ENCODE measurements around the gene PUSL1.

DNA sequence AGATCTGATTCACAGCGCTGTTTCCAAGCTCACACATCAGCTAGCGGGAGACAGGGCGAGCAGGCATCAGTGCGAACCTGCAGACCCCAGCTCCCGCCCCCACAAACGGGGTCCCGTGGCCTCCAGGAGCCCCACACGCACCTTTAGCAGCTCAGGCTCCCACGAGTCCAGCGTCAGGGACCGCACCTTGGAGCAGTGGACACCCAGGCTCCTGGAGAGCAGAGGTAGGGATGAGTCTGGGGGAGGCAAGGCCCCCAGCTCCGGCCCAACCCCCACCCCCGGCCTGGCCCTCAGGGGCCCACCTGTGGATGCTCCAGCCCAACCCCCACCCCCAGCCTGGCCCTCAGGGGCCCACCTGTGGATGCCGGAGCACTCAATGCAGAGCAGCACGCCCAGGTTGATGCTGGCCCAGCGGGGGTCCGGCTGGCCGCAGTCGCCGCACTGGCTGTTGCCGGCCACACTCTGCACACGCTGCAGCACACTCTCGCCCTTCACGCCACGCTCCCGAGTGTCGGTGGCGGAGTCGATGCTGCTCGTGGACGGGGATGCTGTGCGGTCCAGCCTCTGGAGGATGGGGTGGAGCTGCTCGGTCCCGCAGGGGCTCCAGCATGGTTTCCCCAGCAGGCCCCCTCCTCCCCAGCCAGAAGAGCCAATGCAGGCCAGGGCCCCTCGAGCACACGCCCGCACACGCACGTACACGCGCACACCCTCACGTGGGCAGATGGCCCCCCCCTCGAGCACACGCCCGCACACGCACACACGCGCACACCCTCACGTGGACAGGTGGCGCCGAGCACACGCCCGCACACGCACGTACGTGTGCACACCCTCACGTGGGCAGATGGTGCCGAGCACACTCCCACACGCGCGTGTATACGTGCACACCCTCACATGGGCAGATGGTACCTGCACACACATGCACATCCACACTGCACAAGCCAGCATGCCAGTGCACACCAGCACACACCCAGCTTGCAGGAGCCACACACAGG, 12.0 kb upstream of the PUSL1 start:
- TF ChIP-seq POLR2AphosphoS5 (IDR thresholded peaks at IDR 0.05; ENCODE audit: insufficient read depth, low read depth, low read length) (no peak), POLR2A (IDR thresholded peaks at IDR 0.05; ENCODE audit: low read depth, low read length) (no peak), EZH2 (IDR thresholded peaks at IDR 0.05; ENCODE audit: borderline replicate concordance, low read depth, low read length, severe bottlenecking) (no peak), JUN (IDR thresholded peaks at IDR 0.05; ENCODE audit: borderline replicate concordance, insufficient read depth, insufficient read length, low read depth) (no peak), FOS (IDR thresholded peaks at IDR 0.05; ENCODE audit: borderline replicate concordance, insufficient read depth, low read length) (no peak), MYC (IDR thresholded peaks at IDR 0.05; ENCODE audit: low read depth, low read length) (no peak)
- TF ChIP-seq, protein P1, sequence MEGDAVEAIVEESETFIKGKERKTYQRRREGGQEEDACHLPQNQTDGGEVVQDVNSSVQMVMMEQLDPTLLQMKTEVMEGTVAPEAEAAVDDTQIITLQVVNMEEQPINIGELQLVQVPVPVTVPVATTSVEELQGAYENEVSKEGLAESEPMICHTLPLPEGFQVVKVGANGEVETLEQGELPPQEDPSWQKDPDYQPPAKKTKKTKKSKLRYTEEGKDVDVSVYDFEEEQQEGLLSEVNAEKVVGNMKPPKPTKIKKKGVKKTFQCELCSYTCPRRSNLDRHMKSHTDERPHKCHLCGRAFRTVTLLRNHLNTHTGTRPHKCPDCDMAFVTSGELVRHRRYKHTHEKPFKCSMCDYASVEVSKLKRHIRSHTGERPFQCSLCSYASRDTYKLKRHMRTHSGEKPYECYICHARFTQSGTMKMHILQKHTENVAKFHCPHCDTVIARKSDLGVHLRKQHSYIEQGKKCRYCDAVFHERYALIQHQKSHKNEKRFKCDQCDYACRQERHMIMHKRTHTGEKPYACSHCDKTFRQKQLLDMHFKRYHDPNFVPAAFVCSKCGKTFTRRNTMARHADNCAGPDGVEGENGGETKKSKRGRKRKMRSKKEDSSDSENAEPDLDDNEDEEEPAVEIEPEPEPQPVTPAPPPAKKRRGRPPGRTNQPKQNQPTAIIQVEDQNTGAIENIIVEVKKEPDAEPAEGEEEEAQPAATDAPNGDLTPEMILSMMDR (IDR thresholded peaks at IDR 0.05; ENCODE audit: extremely low read depth in 1 of 2, insufficient read depth in 1 of 2, low read depth in 1 of 2, low read length in 2 of 2): no peak
- TF ChIP-seq, protein P2, sequence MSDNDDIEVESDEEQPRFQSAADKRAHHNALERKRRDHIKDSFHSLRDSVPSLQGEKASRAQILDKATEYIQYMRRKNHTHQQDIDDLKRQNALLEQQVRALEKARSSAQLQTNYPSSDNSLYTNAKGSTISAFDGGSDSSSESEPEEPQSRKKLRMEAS (IDR thresholded peaks at IDR 0.05; ENCODE audit: insufficient read depth, insufficient read length): no peak
